Measurements from ENCODE around the gene JOSD1. TPM values are rescaled to one million over a fixed set of nuclear protein-coding genes. Genes with fewer than 3 reads are reported as not detected.

Gene JOSD1
- total and polyA plus RNA-seq, 4 donors = 17.8 to 64.0 (median 43.8) TPM

DNA sequence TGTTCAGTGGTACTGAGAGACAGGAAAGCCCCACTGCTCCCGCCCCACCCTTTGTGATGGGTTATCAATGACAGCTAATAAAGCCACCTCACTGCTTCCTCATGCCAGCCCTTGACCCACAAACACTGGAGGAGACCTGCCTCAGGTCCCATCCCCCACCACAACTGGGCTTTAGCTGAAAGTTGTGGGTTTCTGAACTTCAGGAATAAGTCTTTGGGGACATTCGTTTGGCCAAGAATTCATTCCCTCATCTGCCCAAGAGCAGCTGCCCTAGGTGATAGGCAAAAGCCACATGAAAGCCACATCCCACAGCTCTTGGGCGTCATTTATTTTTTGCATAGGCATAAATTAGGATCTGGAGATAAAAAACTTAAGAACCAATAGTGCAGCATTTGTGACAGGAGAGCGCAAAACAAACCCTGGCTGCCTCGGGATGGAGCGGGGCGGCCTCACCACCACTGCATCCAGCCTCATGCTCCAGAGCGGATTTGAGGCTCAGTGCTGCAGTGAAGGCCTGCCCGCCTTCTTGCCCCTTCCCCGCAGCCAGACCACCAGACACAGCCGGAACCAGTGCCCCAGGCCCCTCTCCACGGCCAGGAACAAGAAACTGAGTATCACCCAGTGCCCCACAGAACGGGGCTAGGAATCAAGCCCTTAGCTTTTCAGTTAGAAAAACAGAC lies 33.8 kb upstream of the JOSD1 start:
- no peak for DNase-seq
- TF ChIP-seq CTCF (IDR thresholded peaks at IDR 0.05; ENCODE audit: control extremely low read depth, extremely low read depth) = no peak
- no peaks in the 10 kb centered on the region for H3K9me3 ChIP-seq (ENCODE audit: control insufficient read depth in 4 of 4, insufficient read depth in 3 of 4, low read length in 3 of 4)
- H3K4me3 ChIP-seq = no peak overlapping the region
- no peaks in the 10 kb centered on the region for H3K4me1 ChIP-seq (ENCODE audit: control insufficient read depth in 5 of 5, insufficient read depth in 5 of 5, low read length in 5 of 5)
- WGBS, 2 donors = 90 to 93% methylated on average over 13 of the region's 13 CpGs
- H3K36me3 ChIP-seq (ENCODE audit: control insufficient read depth in 4 of 4, insufficient read depth in 4 of 4, low read length in 4 of 4) = peaks cover 6 to 79% (median 39%) of the 10 kb centered on the region in 4 donors
- no peak overlapping the region for H3K9ac ChIP-seq (ENCODE audit: insufficient read depth in 1 of 2, low read length in 2 of 2)
- peak overlapping the region; percentile 21 to 40 for H3K27ac ChIP-seq (ENCODE audit: low read depth in 1 of 2, low read length in 1 of 2)
- H3K27me3 ChIP-seq (ENCODE audit: control insufficient read depth in 3 of 3, insufficient read depth in 3 of 3, low read length in 2 of 3) = no peaks in the 10 kb centered on the region
- ATAC-seq (ENCODE audit: insufficient read depth, low FRiP score) = no peak

GRCh38 chr22:38733724-38734381 lies 33.1 kb upstream of the JOSD1 start:
- H3K9ac ChIP-seq (ENCODE audit: insufficient read depth in 1 of 2, low read length in 2 of 2) = no peak overlapping the region
- TF ChIP-seq CTCF (IDR thresholded peaks at IDR 0.05; ENCODE audit: control extremely low read depth, extremely low read depth) = no peak
- DNase-seq (no peak), ATAC-seq (ENCODE audit: insufficient read depth, low FRiP score) (no peak)
- H3K4me3 ChIP-seq = no peak overlapping the region
- 54 to 66% methylated on average over 8 of the region's 8 CpGs for WGBS, 2 donors
- H3K4me1 ChIP-seq (ENCODE audit: control insufficient read depth in 5 of 5, insufficient read depth in 5 of 5, low read length in 5 of 5) = no peaks in the 10 kb centered on the region
- H3K9me3 ChIP-seq (ENCODE audit: control insufficient read depth in 4 of 4, insufficient read depth in 3 of 4, low read length in 3 of 4) = no peaks in the 10 kb centered on the region
- peak overlapping the region; percentile 21 to 40 for H3K27ac ChIP-seq (ENCODE audit: low read depth in 1 of 2, low read length in 1 of 2)
- H3K27me3 ChIP-seq (ENCODE audit: control insufficient read depth in 3 of 3, insufficient read depth in 3 of 3, low read length in 2 of 3) = no peaks in the 10 kb centered on the region
- H3K36me3 ChIP-seq (ENCODE audit: control insufficient read depth in 4 of 4, insufficient read depth in 4 of 4, low read length in 4 of 4) = peaks cover 10 to 79% (median 39%) of the 10 kb centered on the region in 4 donors

- peak; percentile 21 to 52 (median 24) for DNase-seq
- Histone ChIP-seq H3K4me1 (ENCODE audit: control insufficient read depth in 5 of 5, insufficient read depth in 5 of 5, low read length in 5 of 5) (no peaks in the 10 kb centered on the region), H3K27me3 (ENCODE audit: control insufficient read depth in 3 of 3, insufficient read depth in 3 of 3, low read length in 2 of 3) (no peaks in the 10 kb centered on the region), H3K36me3 (ENCODE audit: control insufficient read depth in 4 of 4, insufficient read depth in 4 of 4, low read length in 4 of 4) (peaks cover 10 to 78% (median 39%) of the 10 kb centered on the region in 4 donors), H3K9ac (ENCODE audit: insufficient read depth in 1 of 2, low read length in 2 of 2) (no peak overlapping the region), H3K9me3 (ENCODE audit: control insufficient read depth in 4 of 4, insufficient read depth in 3 of 4, low read length in 3 of 4) (no peaks in the 10 kb centered on the region), H3K27ac (ENCODE audit: low read depth in 1 of 2, low read length in 1 of 2) (peak overlapping the region in 1 of 2 donors; percentile 40), H3K4me3 (no peak overlapping the region)
- peak; percentile 43 for TF ChIP-seq CTCF (IDR thresholded peaks at IDR 0.05; ENCODE audit: control extremely low read depth, extremely low read depth)
- 37 to 41% methylated on average over 4 of the region's 4 CpGs for WGBS, 2 donors
- no peak for ATAC-seq (ENCODE audit: insufficient read depth, low FRiP score)
Measured at GRCh38 chr22:38733329-38733723, 32.6 kb upstream of the JOSD1 start.

Data from lung (tissue), 12 donors.